B cell (primary cell): ENCODE data around the gene PRICKLE3. TPM values are rescaled to one million over a fixed set of nuclear protein-coding genes. Genes with fewer than 3 reads are reported as not detected.
A peak's percentile ranks its signal among the peaks of the same experiment; 100 is the strongest.

ENCODE experiments used
- ATAC-seq: fragments of 200-7000 bp; cut with Tn5 transposase; one replicate; pipeline ENCODE4 v1.10.0; 2021; ENCODE audit warnings: low read depth, mild to moderate bottlenecking, moderate number of reproducible peaks, moderate library complexity
- CTCF ChIA-PET: fragments of 350-600 bp; sonication (Branson Sonifier 250); formaldehyde crosslinking; loops from one replicate; lab custom pipeline; 2021; ENCODE audit warnings: antibody characterized with exemption, inconsistent platforms; lab: Charles Lee
- POLR2A ChIA-PET: fragments of 350-600 bp; sonication (Branson Sonifier 250); formaldehyde crosslinking; loops from one replicate; lab custom pipeline; 2021; ENCODE audit warnings: antibody characterized with exemption; lab: Charles Lee
- DNase-seq: peaks from one replicate; pipeline ENCODE4 v3.0.0; 2013
- H2AFZ ChIP-seq: 2 replicates; pipeline ENCODE4 v1.6.1; 2012; ENCODE audit warnings: mild to moderate bottlenecking, low read depth, low read length; ENCODE audit not compliant: insufficient read depth, poor library complexity, severe bottlenecking
- H3K27ac ChIP-seq, 2 donors: 1 replicate in 1 of 2; 2 replicates in 1 of 2; pipeline ENCODE4 v1.5.1; 2012 to 2013; ENCODE audit warnings: low read length in 2 of 2, mild to moderate bottlenecking in 2 of 2, moderate library complexity in 1 of 2
- H3K27me3 ChIP-seq, 4 experiments: fragments of 200-600 bp in 1 of 4; sonication (generic) in 1 of 4; replicated peaks in 1 of 4; 1 replicate in 2 of 4; 2 replicates in 2 of 4; pipeline versions ENCODE4 v1.6.1 to v1.7.0; 2013 to 2016; ENCODE audit warnings: low read length in 3 of 4, mild to moderate bottlenecking in 2 of 4, mixed read lengths in 1 of 4, moderate library complexity in 1 of 4; ENCODE audit not compliant: insufficient read depth in 4 of 4, control insufficient read depth in 3 of 4; ENCODE audit errors: control extremely low read depth in 1 of 4
- H3K36me3 ChIP-seq, 2 experiments: replicated peaks in 1 of 2; 1 replicate in 1 of 2; 2 replicates in 1 of 2; pipeline versions ENCODE4 v1.6.1 to v1.7.1; 2013; ENCODE audit warnings: low read length in 1 of 2; ENCODE audit not compliant: insufficient read depth in 2 of 2, control insufficient read depth in 1 of 2; ENCODE audit errors: control extremely low read depth in 1 of 2, extremely low read depth in 1 of 2
- H3K4me1 ChIP-seq, 2 donors: fragments of 200-600 bp in 1 of 2; sonication (generic) in 1 of 2; 1 replicate in 1 of 2; 2 replicates in 1 of 2; pipeline versions ENCODE4 v1.5.1 to v1.6.1; 2013 to 2017; ENCODE audit warnings: low read length in 2 of 2; ENCODE audit not compliant: control insufficient read depth in 2 of 2, insufficient read depth in 2 of 2
- H3K4me2 ChIP-seq: replicated peaks from 2 replicates; pipeline ENCODE3; 2012; ENCODE audit warnings: mild to moderate bottlenecking, low read depth, low read length; ENCODE audit not compliant: poor library complexity, severe bottlenecking
- H3K4me3 ChIP-seq, 5 experiments: fragments of 200-600 bp in 1 of 5; sonication (generic) in 1 of 5; 1 replicate in 3 of 5; 2 replicates in 2 of 5; pipeline versions ENCODE4 v1.5.1 to v1.7.0; 2011 to 2016; ENCODE audit warnings: low read length in 4 of 5, mild to moderate bottlenecking in 4 of 5, low read depth in 2 of 5, control low read depth in 1 of 5, moderate library complexity in 1 of 5; ENCODE audit not compliant: insufficient read depth in 1 of 5; ENCODE audit errors: control extremely low read depth in 1 of 5, extremely low read depth in 1 of 5
- H3K79me2 ChIP-seq: fragments of 200-600 bp; sonication (generic); one replicate; pipeline ENCODE4 v1.6.0; 2016; ENCODE audit warnings: low read length; ENCODE audit not compliant: control insufficient read depth, insufficient read depth
- H3K9ac ChIP-seq: fragments of 200-600 bp; sonication (generic); 2 replicates; pipeline ENCODE4 v1.6.1; 2017; ENCODE audit warnings: mild to moderate bottlenecking, low read length, moderate library complexity
- H3K9me3 ChIP-seq, 3 donors: one replicate each; pipeline versions ENCODE4 v1.6.1 to v1.7.1; 2013; ENCODE audit warnings: low read length in 2 of 3; ENCODE audit not compliant: control insufficient read depth in 2 of 3, insufficient read depth in 1 of 3; ENCODE audit errors: control extremely low read depth in 1 of 3
- H4K20me1 ChIP-seq: 2 replicates; pipeline ENCODE4 v1.6.0; 2012; ENCODE audit warnings: mild to moderate bottlenecking, low read length; ENCODE audit not compliant: insufficient read depth, control insufficient read depth, poor library complexity, severe bottlenecking
- H3K27ac Mint-ChIP-seq: one replicate; pipeline ENCODE4 v1.8.0; 2021; ENCODE audit warnings: mixed read lengths
- H3K27me3 Mint-ChIP-seq: one replicate; pipeline ENCODE4 v1.8.0; 2021; ENCODE audit warnings: mixed read lengths
- H3K4me1 Mint-ChIP-seq: one replicate; pipeline ENCODE4 v1.8.0; 2021; ENCODE audit warnings: mixed read lengths
- H3K4me3 Mint-ChIP-seq: one replicate; pipeline ENCODE4 v1.8.0; 2021; ENCODE audit warnings: mixed read lengths
- H3K9me3 Mint-ChIP-seq: one replicate; pipeline ENCODE4 v1.8.0; 2022; ENCODE audit warnings: mixed read lengths; ENCODE audit not compliant: insufficient read depth
- EZH2 ChIP-seq: IDR thresholded peaks from 2 replicates; pipeline ENCODE4 v1.6.1; 2012; ENCODE audit warnings: borderline replicate concordance, low read depth, mild to moderate bottlenecking, moderate library complexity, low read length; ENCODE audit not compliant: insufficient read depth, poor library complexity, severe bottlenecking
- WGBS: methylation state at CpG from one replicate; pipeline ENCODE4 v1.1.5; 2013; ENCODE audit warnings: missing lambda C conversion rate; ENCODE audit not compliant: insufficient coverage; 5-methylcytosine and 5-hydroxymethylcytosine counted together
- intact Hi-C: fragments of 100-400 bp; cut with micrococcal nuclease; formaldehyde crosslinking; loops from one replicate; pipeline ENCODE4 v1.10.0; 2022
- polyA plus RNA-seq: library from polyadenylated mRNA; depleted of rRNA; stranded (reverse); fragments of >200 nt; gene quantifications from 2 replicates; pipeline ENCODE4 v1.2.3, GENCODE V29; 2012
- total RNA-seq, 2 donors: library from RNA; stranded (reverse); fragments of 120-200 nt in 1 of 2; gene quantifications; 1 replicate in 1 of 2; 2 replicates in 1 of 2; pipeline versions ENCODE4 v1.2.3 to v1.2.4, GENCODE V29; 2013 to 2022
- TF ChIP-seq, protein P1 (sequence below): fragments of 200-600 bp; IDR thresholded peaks from one replicate; pipeline ENCODE4 v1.8.0; 2022; ENCODE audit warnings: antibody characterized with exemption, mild to moderate bottlenecking

Gene PRICKLE3
- total and polyA plus RNA-seq, 2 donors (not counting 1 experiment from before 2014, with no cell fraction given) = 16.2 to 21.0 TPM

DNA sequence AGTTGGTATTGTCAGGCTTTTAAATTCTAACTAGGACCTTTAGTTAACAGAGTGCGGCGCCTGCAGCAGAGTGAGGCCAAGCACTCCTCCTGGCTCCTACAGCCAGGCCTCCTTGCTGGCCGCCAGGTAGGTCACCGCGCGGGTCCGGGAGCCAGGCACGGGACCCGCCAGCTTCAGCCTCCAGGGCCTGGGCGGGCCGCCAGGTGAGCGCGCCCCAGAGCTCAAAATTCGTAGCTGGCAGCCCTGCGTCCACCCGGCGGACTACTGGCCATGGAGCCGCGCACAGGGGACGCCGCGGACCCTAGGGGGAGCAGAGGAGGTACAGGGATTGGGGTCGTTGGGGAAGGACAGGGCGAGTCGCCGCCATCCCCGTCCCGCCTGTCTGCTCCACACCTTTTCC, 23.6 kb downstream of the PRICKLE3 start, which contains the start of gene MAGIX:
Gene MAGIX (plus strand): TSS at position 139 of the 400 bp plus-strand sequence. CDS start 132 bp downstream, at position 271.
- H3K4me1 Mint-ChIP-seq = peaks cover 21% of the 10 kb centered on the region
- Histone ChIP-seq H3K27ac (peak within 1 kb of the TSS; percentile 18 to 33), H3K36me3 (no peaks in the 10 kb centered on the region), H3K9me3 (no peaks in the 10 kb centered on the region), H3K4me2 (peak within 1 kb of the TSS; percentile 75), H3K9ac (peak within 1 kb of the TSS; percentile 58), H2AFZ (peak within 1 kb of the TSS; percentile 74), H4K20me1 (no peaks in the 10 kb centered on the region), H3K4me1 (peaks cover 0 to 27% of the 10 kb centered on the region in 2 donors), H3K79me2 (no peaks in the 10 kb centered on the region), H3K27me3 (no peaks in the 10 kb centered on the region), H3K4me3 (peak within 1 kb of the TSS in 4 of 5 experiments; percentile 39 to 62 (median 46))
- 93% methylated on average over 4 of the region's 28 CpGs for WGBS
- H3K9me3 Mint-ChIP-seq = no peaks in the 10 kb centered on the region
- DNase-seq (no peak), ATAC-seq (no peak)
- no peaks in the 10 kb centered on the region for H3K27me3 Mint-ChIP-seq
- intact Hi-C loops = loop anchor here (1.0 kb wide), 1 partner anchor 10 kb away; no protein-coding TSS in a partner anchor
- no peak for TF ChIP-seq EZH2
- TF ChIP-seq, protein P1, sequence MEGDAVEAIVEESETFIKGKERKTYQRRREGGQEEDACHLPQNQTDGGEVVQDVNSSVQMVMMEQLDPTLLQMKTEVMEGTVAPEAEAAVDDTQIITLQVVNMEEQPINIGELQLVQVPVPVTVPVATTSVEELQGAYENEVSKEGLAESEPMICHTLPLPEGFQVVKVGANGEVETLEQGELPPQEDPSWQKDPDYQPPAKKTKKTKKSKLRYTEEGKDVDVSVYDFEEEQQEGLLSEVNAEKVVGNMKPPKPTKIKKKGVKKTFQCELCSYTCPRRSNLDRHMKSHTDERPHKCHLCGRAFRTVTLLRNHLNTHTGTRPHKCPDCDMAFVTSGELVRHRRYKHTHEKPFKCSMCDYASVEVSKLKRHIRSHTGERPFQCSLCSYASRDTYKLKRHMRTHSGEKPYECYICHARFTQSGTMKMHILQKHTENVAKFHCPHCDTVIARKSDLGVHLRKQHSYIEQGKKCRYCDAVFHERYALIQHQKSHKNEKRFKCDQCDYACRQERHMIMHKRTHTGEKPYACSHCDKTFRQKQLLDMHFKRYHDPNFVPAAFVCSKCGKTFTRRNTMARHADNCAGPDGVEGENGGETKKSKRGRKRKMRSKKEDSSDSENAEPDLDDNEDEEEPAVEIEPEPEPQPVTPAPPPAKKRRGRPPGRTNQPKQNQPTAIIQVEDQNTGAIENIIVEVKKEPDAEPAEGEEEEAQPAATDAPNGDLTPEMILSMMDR = no peak
- CTCF ChIA-PET = interaction anchor here (0.7 to 2.4 kb wide), 2 partner anchors 7 to 119 kb away, joined by 3 to 9 read pairs; no protein-coding TSS in a partner anchor
- POLR2A ChIA-PET = no interaction called here
- peak within 1 kb of the TSS; percentile 96 for H3K27ac Mint-ChIP-seq
- H3K4me3 Mint-ChIP-seq = peak within 1 kb of the TSS; percentile 86

DNA sequence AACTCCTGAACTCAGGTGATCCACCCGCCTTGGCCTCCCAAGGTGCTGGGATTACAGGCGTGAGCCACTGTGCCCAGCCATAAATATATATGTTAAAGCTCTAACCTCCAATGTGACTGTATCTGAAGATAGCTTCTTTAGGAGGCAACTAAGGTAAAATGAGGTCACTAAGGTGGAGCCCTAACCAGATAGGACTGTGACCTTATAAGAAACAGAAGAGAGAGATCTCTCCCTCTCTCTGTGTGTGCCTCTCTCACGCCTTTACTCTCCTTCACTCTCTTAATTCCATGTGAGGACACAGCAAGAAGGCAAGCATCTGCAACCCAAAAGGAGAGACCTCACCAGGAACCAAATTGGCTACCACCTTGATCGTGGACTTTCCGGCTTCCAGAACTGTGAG, 24.5 kb downstream of the PRICKLE3 start:
- Histone ChIP-seq H3K27me3 (no peaks in the 10 kb centered on the region), H3K9me3 (no peaks in the 10 kb centered on the region), H2AFZ (no peak overlapping the region), H4K20me1 (no peaks in the 10 kb centered on the region), H3K79me2 (no peaks in the 10 kb centered on the region), H3K4me2 (no peak overlapping the region), H3K4me3 (no peak overlapping the region), H3K36me3 (no peaks in the 10 kb centered on the region), H3K27ac (no peak overlapping the region), H3K9ac (no peak overlapping the region), H3K4me1 (peaks cover 0 to 19% of the 10 kb centered on the region in 2 donors)
- H3K9me3 Mint-ChIP-seq = no peaks in the 10 kb centered on the region
- H3K4me3 Mint-ChIP-seq = peak overlapping the region; percentile 5
- intact Hi-C loops = no loop called here
- H3K27ac Mint-ChIP-seq = no peak overlapping the region
- CTCF ChIA-PET = interaction anchor here (0.5 kb wide), 1 partner anchor 29 kb away, joined by 3 read pairs; no protein-coding TSS in a partner anchor
- POLR2A ChIA-PET = no interaction called here
- no peaks in the 10 kb centered on the region for H3K27me3 Mint-ChIP-seq
- H3K4me1 Mint-ChIP-seq = peaks cover 13% of the 10 kb centered on the region
- ATAC-seq (no peak), DNase-seq (no peak)
- WGBS = no CpG with 5 or more reads among the region's 5 CpGs
- TF ChIP-seq, protein P1 = no peak
- no peak for TF ChIP-seq EZH2
